ENCODE results near the gene GMPR2.

GMPR2 gene

DNA sequence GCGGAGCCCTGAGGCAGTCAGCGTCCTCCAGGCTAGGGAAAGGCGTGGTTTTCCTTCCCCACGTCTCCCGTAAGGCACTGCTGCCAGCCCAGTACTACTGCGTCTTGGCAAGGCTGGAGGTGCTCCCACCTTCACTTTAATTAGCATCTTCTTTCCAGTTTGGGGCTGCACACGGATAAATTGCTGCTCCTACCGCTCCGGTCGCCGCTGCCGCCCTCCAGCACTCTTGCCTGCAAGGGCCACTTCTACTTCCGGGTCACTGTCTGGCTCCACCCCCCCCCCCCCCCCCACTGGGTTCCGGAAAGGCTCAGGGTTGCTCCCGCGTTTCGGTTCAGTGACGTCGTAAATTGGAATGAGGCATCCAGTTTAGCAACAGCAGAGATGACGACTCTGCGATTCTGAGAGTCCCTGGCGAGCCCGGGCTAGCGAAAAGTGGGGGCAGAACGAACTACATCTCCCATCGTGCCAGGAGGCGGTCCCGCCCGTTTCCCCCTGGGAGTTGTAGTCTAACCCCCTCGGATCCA lies 546 bp upstream of the GMPR2 start, which contains the start of gene NEDD8:
Gene NEDD8 (minus strand): TSS at position 247 of the 524 bp plus-strand sequence. CDS start 100 bp downstream, at position 147.
- no CpG with 5 or more reads among the region's 30 CpGs for WGBS (ENCODE audit: insufficient coverage, insufficient read length)
- Histone ChIP-seq H3K4me3 (ENCODE audit: low read length) (peak within 1 kb of the TSS; percentile 89), H3K36me3 (ENCODE audit: control insufficient read depth, insufficient read depth, low read length) (peaks cover 7% of the 10 kb centered on the region; the same call in 1 of the 2 replicates), H3K27me3 (ENCODE audit: control insufficient read depth, insufficient read depth, low read length) (no peaks in the 10 kb centered on the region), H3K4me1 (ENCODE audit: control insufficient read depth, insufficient read depth, low read length) (no peaks in the 10 kb centered on the region), H3K9me3 (ENCODE audit: control insufficient read depth, insufficient read depth, low read length) (no peaks in the 10 kb centered on the region), H3K27ac (ENCODE audit: low read length) (no peak within 1 kb of the TSS)
- peak; percentile 52 for DNase-seq (ENCODE audit: low read depth, low spot score)

DNA sequence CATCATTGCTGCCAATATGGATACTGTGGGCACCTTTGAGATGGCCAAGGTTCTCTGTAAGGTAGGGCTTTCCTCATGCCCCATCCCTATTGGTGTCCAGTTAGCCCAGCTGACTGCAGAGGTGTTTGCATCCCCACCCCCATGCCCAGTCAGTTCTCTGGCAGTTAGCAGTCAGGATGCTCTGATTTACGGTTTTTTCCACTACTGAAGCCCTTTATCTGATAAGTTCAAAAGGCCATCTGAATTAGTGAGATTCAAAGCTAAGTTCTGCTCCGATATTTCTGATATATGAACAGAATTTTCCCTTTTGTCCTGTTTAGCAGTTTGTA lies 773 bp downstream of the GMPR2 start:
- DNase-seq (ENCODE audit: low read depth, low spot score), result no peak
- no peak overlapping the region for H3K27ac ChIP-seq (ENCODE audit: low read length)
- no peaks in the 10 kb centered on the region for H3K9me3 ChIP-seq (ENCODE audit: control insufficient read depth, insufficient read depth, low read length)
- peaks cover 17% of the 10 kb centered on the region for H3K36me3 ChIP-seq (ENCODE audit: control insufficient read depth, insufficient read depth, low read length)
- WGBS (ENCODE audit: insufficient coverage, insufficient read length), result no CpG with 5 or more reads among the region's 2 CpGs
- H3K4me1 ChIP-seq (ENCODE audit: control insufficient read depth, insufficient read depth, low read length), result no peaks in the 10 kb centered on the region
- H3K27me3 ChIP-seq (ENCODE audit: control insufficient read depth, insufficient read depth, low read length), result no peaks in the 10 kb centered on the region
- peak overlapping the region; percentile 89; the same call in 1 of the 2 replicates for H3K4me3 ChIP-seq (ENCODE audit: low read length)

DNA sequence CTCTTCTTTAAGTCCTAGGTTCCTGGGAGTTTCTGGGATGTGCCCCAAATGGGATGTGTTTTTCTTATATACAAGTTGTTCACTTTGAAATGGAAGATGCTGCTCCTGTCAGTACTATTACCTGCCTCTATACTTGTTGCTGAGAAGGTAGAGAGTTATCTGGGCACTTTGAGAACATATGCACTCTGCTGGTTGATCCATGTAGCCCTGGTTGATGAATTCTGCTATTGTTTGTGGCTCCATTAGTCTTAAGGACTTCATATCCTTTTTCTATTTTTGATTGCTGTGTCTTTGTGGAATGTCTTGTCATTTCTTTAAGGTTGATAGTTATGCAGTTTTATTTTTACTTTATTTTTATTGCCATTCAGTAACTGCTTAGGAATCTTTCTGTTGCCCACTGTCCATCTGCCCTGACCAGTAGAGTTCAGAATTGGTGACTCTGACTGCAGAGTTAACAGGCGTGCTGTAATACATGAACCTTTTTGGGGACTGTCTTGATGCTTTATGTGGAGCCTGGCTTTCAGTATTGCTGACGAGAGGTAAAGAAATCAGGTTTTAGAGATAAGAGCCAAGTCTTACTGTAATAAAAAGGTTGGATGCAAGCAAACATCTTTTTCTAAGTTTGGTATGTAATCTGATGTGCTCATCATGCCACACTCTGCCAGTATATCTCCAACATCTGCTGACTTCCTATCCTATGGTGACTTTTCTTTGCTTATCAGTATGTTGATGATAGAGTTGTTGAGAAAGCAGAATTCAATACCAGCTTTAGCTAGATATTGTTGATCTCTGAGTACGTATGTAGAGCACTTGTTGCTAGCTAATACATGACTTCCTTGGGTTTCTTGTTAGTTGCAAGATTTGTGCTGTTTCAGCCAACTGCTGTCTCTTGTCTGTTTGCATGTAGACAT lies 1.6 kb downstream of the GMPR2 start:
- H3K36me3 ChIP-seq (ENCODE audit: control insufficient read depth, insufficient read depth, low read length), result peaks cover 19% of the 10 kb centered on the region
- H3K4me3 ChIP-seq (ENCODE audit: low read length), result no peak overlapping the region
- DNase-seq (ENCODE audit: low read depth, low spot score), result no peak
- H3K27ac ChIP-seq (ENCODE audit: low read length), result no peak overlapping the region
- H3K4me1 ChIP-seq (ENCODE audit: control insufficient read depth, insufficient read depth, low read length), result no peaks in the 10 kb centered on the region
- no CpG with 5 or more reads among the region's 3 CpGs for WGBS (ENCODE audit: insufficient coverage, insufficient read length)
- H3K27me3 ChIP-seq (ENCODE audit: control insufficient read depth, insufficient read depth, low read length), result no peaks in the 10 kb centered on the region
- H3K9me3 ChIP-seq (ENCODE audit: control insufficient read depth, insufficient read depth, low read length), result no peaks in the 10 kb centered on the region

DNA sequence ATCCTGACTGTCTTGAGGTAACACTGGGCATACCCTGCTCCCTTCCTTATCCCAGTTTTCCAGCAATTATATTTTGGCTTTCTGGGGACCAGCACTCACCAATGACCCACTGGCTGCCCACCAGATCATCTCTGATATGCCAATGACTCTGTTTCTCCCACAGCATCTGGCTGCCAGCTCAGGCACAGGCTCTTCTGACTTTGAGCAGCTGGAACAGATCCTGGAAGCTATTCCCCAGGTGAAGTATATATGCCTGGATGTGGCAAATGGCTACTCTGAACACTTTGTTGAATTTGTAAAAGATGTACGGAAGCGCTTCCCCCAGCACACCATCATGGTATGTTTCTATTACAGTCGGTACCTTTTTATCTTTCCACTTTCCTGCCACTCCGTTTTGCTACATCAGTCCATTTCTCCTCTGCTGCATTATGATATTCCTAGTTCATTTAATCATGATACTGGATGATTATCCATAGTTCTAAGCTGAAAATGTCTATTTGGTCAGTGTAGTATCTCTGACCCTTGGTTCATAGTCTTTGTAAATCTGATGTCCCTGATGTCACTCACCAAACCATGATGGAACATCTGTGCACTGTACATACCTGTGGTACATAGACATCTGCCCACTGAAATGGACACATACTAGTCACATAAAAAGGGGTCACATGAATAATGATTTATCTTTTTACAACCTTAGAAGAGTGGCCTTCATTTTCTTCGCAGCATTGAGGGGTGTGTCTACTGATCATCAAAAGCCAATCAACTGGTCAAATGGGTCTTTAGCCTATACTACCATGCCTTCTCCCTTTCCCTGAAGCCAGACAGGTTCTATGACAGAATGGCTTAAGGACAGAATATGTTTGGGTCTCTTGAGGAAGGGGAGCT lies 3.3 kb downstream of the GMPR2 start:
- no peak overlapping the region for H3K27ac ChIP-seq (ENCODE audit: low read length)
- no CpG with 5 or more reads among the region's 5 CpGs for WGBS (ENCODE audit: insufficient coverage, insufficient read length)
- H3K4me1 ChIP-seq (ENCODE audit: control insufficient read depth, insufficient read depth, low read length), result 0 out of 2 replicates have a peak, but pooled peaks cover under 1% of the 10 kb centered on the region
- H3K27me3 ChIP-seq (ENCODE audit: control insufficient read depth, insufficient read depth, low read length), result no peaks in the 10 kb centered on the region
- no peaks in the 10 kb centered on the region for H3K9me3 ChIP-seq (ENCODE audit: control insufficient read depth, insufficient read depth, low read length)
- H3K4me3 ChIP-seq (ENCODE audit: low read length), result no peak overlapping the region
- no peak for DNase-seq (ENCODE audit: low read depth, low spot score)
- peaks cover 27% of the 10 kb centered on the region for H3K36me3 ChIP-seq (ENCODE audit: control insufficient read depth, insufficient read depth, low read length)

DNA sequence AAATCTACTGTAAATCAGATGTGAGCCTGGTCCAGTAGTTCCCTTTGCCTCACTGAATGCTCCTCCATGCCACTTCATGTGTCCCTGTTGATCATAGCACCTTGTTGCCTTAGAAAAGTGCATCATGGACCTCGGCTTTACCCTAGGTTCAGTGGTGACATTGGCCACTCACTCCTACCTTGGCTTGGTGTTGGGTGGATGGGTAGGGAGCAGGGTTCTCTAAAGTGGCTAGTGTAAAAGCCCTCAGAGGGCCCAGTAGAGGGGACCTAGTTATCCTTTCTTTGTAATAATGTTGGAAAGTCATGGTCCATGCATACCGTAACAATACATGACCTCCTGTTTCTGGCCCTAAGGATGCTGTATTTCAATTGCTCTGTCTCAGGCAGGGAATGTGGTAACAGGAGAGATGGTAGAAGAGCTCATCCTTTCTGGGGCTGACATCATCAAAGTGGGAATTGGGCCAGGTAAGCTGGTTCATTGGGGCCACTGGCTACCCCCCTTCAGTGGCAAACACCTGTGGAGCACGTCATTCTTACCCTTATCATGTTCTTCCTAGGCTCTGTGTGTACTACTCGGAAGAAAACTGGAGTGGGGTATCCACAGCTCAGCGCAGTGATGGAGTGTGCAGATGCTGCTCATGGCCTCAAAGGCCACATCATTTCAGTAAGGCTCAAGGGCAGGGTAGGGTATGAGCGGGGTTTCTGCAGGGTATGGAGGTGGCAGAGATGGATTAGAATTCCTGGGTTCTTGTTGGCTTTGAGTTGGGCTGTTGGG lies 4.1 kb downstream of the GMPR2 start:
- 0 out of 2 replicates have a peak, but pooled peaks cover 2% of the 10 kb centered on the region for H3K4me1 ChIP-seq (ENCODE audit: control insufficient read depth, insufficient read depth, low read length)
- WGBS (ENCODE audit: insufficient coverage, insufficient read length), result no CpG with 5 or more reads among the region's 6 CpGs
- H3K27ac ChIP-seq (ENCODE audit: low read length), result no peak overlapping the region
- no peak for DNase-seq (ENCODE audit: low read depth, low spot score)
- H3K9me3 ChIP-seq (ENCODE audit: control insufficient read depth, insufficient read depth, low read length), result no peaks in the 10 kb centered on the region
- no peaks in the 10 kb centered on the region for H3K27me3 ChIP-seq (ENCODE audit: control insufficient read depth, insufficient read depth, low read length)
- peaks cover 27% of the 10 kb centered on the region for H3K36me3 ChIP-seq (ENCODE audit: control insufficient read depth, insufficient read depth, low read length)
- no peak overlapping the region for H3K4me3 ChIP-seq (ENCODE audit: low read length)

DNA sequence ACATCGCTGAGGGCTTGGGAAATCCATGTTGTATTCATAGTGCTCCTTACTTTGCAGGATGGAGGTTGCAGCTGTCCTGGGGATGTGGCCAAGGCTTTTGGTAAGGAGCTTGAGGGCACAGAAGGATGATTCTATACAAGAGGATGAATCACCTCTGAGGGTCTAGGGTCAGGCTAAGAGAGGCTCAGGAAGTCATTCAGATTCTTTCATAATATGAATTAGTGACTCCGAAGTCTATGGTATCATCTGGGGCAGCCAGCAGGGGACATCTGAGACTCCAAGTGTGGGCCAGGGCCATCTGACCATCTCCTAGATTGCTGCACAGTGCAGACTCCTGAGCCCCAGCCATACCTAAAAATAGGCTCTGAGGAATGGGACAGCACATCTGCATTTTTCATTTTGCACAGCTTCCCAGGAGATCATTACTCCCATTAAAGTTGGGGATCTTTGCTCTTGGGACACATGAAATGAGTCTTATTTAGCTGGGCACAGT lies 4.8 kb downstream of the GMPR2 start:
- no peaks in the 10 kb centered on the region for H3K9me3 ChIP-seq (ENCODE audit: control insufficient read depth, insufficient read depth, low read length)
- no peak overlapping the region for H3K4me3 ChIP-seq (ENCODE audit: low read length)
- no peaks in the 10 kb centered on the region for H3K27me3 ChIP-seq (ENCODE audit: control insufficient read depth, insufficient read depth, low read length)
- no peak for DNase-seq (ENCODE audit: low read depth, low spot score)
- WGBS (ENCODE audit: insufficient coverage, insufficient read length), result no CpG with 5 or more reads among the region's 2 CpGs
- H3K27ac ChIP-seq (ENCODE audit: low read length), result no peak overlapping the region
- peaks cover 27% of the 10 kb centered on the region for H3K36me3 ChIP-seq (ENCODE audit: control insufficient read depth, insufficient read depth, low read length)
- H3K4me1 ChIP-seq (ENCODE audit: control insufficient read depth, insufficient read depth, low read length), result 0 out of 2 replicates have a peak, but pooled peaks cover 2% of the 10 kb centered on the region

DNA sequence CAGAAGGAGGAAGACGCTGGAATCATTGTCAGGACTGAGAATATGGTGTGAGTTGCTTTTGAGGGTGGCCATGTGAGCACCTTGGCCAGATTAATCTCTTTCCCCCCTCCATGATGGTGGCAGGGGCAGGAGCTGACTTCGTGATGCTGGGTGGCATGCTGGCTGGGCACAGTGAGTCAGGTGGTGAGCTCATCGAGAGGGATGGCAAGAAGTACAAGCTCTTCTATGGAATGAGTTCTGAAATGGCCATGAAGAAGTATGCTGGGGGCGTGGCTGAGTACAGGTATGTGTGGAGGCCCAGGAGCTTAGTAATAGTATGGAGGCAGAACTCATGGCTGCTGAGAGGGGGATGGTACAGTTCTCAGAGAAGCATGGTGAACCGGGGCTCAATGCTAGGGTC lies 5.4 kb downstream of the GMPR2 start:
- H3K36me3 ChIP-seq (ENCODE audit: control insufficient read depth, insufficient read depth, low read length), result peaks cover 27% of the 10 kb centered on the region
- no peaks in the 10 kb centered on the region for H3K27me3 ChIP-seq (ENCODE audit: control insufficient read depth, insufficient read depth, low read length)
- no peak for DNase-seq (ENCODE audit: low read depth, low spot score)
- H3K9me3 ChIP-seq (ENCODE audit: control insufficient read depth, insufficient read depth, low read length), result no peaks in the 10 kb centered on the region
- H3K4me3 ChIP-seq (ENCODE audit: low read length), result no peak overlapping the region
- 0 out of 2 replicates have a peak, but pooled peaks cover 2% of the 10 kb centered on the region for H3K4me1 ChIP-seq (ENCODE audit: control insufficient read depth, insufficient read depth, low read length)
- H3K27ac ChIP-seq (ENCODE audit: low read length), result no peak overlapping the region
- no CpG with 5 or more reads among the region's 5 CpGs for WGBS (ENCODE audit: insufficient coverage, insufficient read length)

DNA sequence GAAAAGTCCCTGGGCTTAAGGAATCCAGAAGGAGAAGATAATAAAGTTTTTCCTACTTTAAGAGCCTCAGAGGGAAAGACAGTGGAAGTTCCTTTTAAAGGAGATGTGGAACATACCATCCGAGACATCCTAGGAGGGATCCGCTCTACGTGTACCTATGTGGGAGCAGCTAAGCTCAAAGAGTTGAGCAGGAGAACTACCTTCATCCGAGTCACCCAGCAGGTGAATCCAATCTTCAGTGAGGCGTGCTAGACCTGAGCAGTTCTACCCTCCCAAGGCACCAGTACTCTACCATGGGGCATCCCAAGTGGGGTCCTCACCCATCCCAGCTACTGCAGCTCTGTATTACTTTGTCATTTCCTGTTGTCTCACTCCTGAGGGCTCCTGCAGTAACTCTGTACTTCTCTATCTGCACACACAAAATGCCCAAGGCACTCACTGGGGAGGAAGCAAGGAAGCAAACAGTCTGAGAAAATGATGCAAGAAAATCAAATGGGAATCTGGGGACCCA lies 5.9 kb downstream of the GMPR2 start:
- 0 out of 2 replicates have a peak, but pooled peaks cover 2% of the 10 kb centered on the region for H3K4me1 ChIP-seq (ENCODE audit: control insufficient read depth, insufficient read depth, low read length)
- no CpG with 5 or more reads among the region's 5 CpGs for WGBS (ENCODE audit: insufficient coverage, insufficient read length)
- H3K36me3 ChIP-seq (ENCODE audit: control insufficient read depth, insufficient read depth, low read length), result peaks cover 27% of the 10 kb centered on the region

DNA sequence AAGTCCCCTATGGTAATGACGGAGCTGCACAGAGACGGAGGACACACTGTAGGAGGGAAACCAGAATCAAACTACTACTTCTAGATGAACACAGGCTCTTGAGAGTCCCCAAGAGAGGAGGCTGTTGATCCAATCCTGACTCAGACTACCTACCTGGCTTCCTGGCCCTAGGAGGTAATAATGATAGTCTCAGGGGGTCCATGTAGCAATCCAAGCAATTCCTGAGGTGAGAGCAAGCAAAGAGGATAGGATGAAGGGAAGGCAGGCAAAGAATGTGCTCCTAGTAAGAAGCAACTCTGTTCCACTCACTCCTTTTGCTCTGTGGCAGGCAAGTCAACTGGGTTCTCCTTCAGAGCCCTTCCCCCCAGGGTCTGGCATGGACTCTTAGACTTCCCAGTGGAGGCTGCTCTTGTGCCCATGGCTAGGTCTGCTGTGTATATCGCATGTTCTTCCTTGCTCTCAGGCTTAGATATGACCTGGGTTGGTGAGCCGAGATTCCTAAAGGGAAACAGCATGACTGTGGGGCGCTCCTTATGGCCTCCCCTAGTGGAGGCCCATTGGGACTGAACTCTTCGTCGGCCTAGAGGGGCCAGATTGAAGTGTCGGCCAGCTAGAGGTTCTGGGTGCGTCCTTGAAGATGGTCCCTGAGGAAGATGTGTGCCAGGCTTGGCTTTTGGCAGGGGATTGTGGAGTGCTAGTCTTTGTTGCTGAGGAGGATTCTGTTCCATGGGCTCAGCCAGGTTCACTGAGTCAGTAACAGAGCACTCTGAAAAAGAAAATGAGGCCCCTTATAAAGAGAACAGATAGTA lies 7.6 kb downstream of the GMPR2 start:
- no peak for DNase-seq (ENCODE audit: low read depth, low spot score)
- Histone ChIP-seq H3K9me3 (ENCODE audit: control insufficient read depth, insufficient read depth, low read length) (no peaks in the 10 kb centered on the region), H3K4me3 (ENCODE audit: low read length) (no peak overlapping the region), H3K4me1 (ENCODE audit: control insufficient read depth, insufficient read depth, low read length) (peaks cover 2% of the 10 kb centered on the region; the same call in 1 of the 2 replicates), H3K36me3 (ENCODE audit: control insufficient read depth, insufficient read depth, low read length) (peaks cover 27% of the 10 kb centered on the region), H3K27ac (ENCODE audit: low read length) (no peak overlapping the region), H3K27me3 (ENCODE audit: control insufficient read depth, insufficient read depth, low read length) (no peaks in the 10 kb centered on the region)
- WGBS (ENCODE audit: insufficient coverage, insufficient read length), result no CpG with 5 or more reads among the region's 9 CpGs

More for the DNA sequence above, 5.9 kb downstream of the GMPR2 start:
- Histone ChIP-seq H3K27ac (ENCODE audit: low read length) (no peak overlapping the region), H3K4me3 (ENCODE audit: low read length) (no peak overlapping the region), H3K27me3 (ENCODE audit: control insufficient read depth, insufficient read depth, low read length) (no peaks in the 10 kb centered on the region), H3K9me3 (ENCODE audit: control insufficient read depth, insufficient read depth, low read length) (no peaks in the 10 kb centered on the region)
- DNase-seq (ENCODE audit: low read depth, low spot score), result no peak
